Measurements from ENCODE around the gene TMEM26.

TMEM26 gene

GRCh38 chr10:61472090-61472674, 19.0 kb upstream of the TMEM26 start:
- no peak overlapping the region for H2AFZ ChIP-seq (ENCODE audit: low read depth, low read length)
- H3K4me3 ChIP-seq (ENCODE audit: low read length) = no peak overlapping the region
- H3K4me1 ChIP-seq (ENCODE audit: insufficient read depth, low read length) = no peaks in the 10 kb centered on the region
- no peaks in the 10 kb centered on the region for H3K27me3 ChIP-seq (ENCODE audit: insufficient read depth, low read length)
- no peaks in the 10 kb centered on the region for H3K36me3 ChIP-seq (ENCODE audit: insufficient read depth, low read length)
- H3K9me3 ChIP-seq (ENCODE audit: low read length) = no peaks in the 10 kb centered on the region

- Histone ChIP-seq H2AFZ (ENCODE audit: low read depth, low read length) (no peak overlapping the region), H3K9me3 (ENCODE audit: low read length) (no peaks in the 10 kb centered on the region), H3K27me3 (ENCODE audit: insufficient read depth, low read length) (no peaks in the 10 kb centered on the region), H3K36me3 (ENCODE audit: insufficient read depth, low read length) (no peaks in the 10 kb centered on the region), H3K4me1 (ENCODE audit: insufficient read depth, low read length) (no peaks in the 10 kb centered on the region), H3K4me3 (ENCODE audit: low read length) (no peak overlapping the region)
Measured at GRCh38 chr10:61471491-61471890, 18.3 kb upstream of the TMEM26 start.

GRCh38 chr10:61470740-61471139, 17.6 kb upstream of the TMEM26 start:
- H3K36me3 ChIP-seq (ENCODE audit: insufficient read depth, low read length) = no peaks in the 10 kb centered on the region
- H3K4me3 ChIP-seq (ENCODE audit: low read length) = no peak overlapping the region
- no peaks in the 10 kb centered on the region for H3K9me3 ChIP-seq (ENCODE audit: low read length)
- H2AFZ ChIP-seq (ENCODE audit: low read depth, low read length) = no peak overlapping the region
- no peaks in the 10 kb centered on the region for H3K27me3 ChIP-seq (ENCODE audit: insufficient read depth, low read length)
- H3K4me1 ChIP-seq (ENCODE audit: insufficient read depth, low read length) = no peaks in the 10 kb centered on the region

- Histone ChIP-seq H3K4me1 (ENCODE audit: insufficient read depth, low read length) (no peaks in the 10 kb centered on the region), H3K9me3 (ENCODE audit: low read length) (no peaks in the 10 kb centered on the region), H2AFZ (ENCODE audit: low read depth, low read length) (no peak overlapping the region), H3K36me3 (ENCODE audit: insufficient read depth, low read length) (no peaks in the 10 kb centered on the region), H3K4me3 (ENCODE audit: low read length) (no peak overlapping the region), H3K27me3 (ENCODE audit: insufficient read depth, low read length) (no peaks in the 10 kb centered on the region)
Measured at GRCh38 chr10:61465901-61466632, 12.9 kb upstream of the TMEM26 start.

GRCh38 chr10:61465171-61465496, 12.0 kb upstream of the TMEM26 start:
- no peaks in the 10 kb centered on the region for H3K36me3 ChIP-seq (ENCODE audit: insufficient read depth, low read length)
- no peak overlapping the region for H2AFZ ChIP-seq (ENCODE audit: low read depth, low read length)
- no peaks in the 10 kb centered on the region for H3K4me1 ChIP-seq (ENCODE audit: insufficient read depth, low read length)
- H3K4me3 ChIP-seq (ENCODE audit: low read length) = no peak overlapping the region
- no peaks in the 10 kb centered on the region for H3K9me3 ChIP-seq (ENCODE audit: low read length)
- H3K27me3 ChIP-seq (ENCODE audit: insufficient read depth, low read length) = no peaks in the 10 kb centered on the region

- Histone ChIP-seq H3K4me3 (ENCODE audit: low read length) (no peak overlapping the region), H3K4me1 (ENCODE audit: insufficient read depth, low read length) (no peaks in the 10 kb centered on the region), H3K27me3 (ENCODE audit: insufficient read depth, low read length) (no peaks in the 10 kb centered on the region), H3K36me3 (ENCODE audit: insufficient read depth, low read length) (no peaks in the 10 kb centered on the region), H2AFZ (ENCODE audit: low read depth, low read length) (no peak overlapping the region), H3K9me3 (ENCODE audit: low read length) (no peaks in the 10 kb centered on the region)
Measured at GRCh38 chr10:61464461-61465170, 11.4 kb upstream of the TMEM26 start.

- Histone ChIP-seq H3K9me3 (ENCODE audit: low read length) (no peaks in the 10 kb centered on the region), H3K4me3 (ENCODE audit: low read length) (no peak overlapping the region), H2AFZ (ENCODE audit: low read depth, low read length) (no peak overlapping the region), H3K27me3 (ENCODE audit: insufficient read depth, low read length) (no peaks in the 10 kb centered on the region), H3K4me1 (ENCODE audit: insufficient read depth, low read length) (no peaks in the 10 kb centered on the region), H3K36me3 (ENCODE audit: insufficient read depth, low read length) (no peaks in the 10 kb centered on the region)
Measured at GRCh38 chr10:61463035-61463909, 10.1 kb upstream of the TMEM26 start.

- no peak overlapping the region for H3K4me3 ChIP-seq (ENCODE audit: low read length)
Measured at GRCh38 chr10:61460835-61461234, 7.7 kb upstream of the TMEM26 start.

GRCh38 chr10:61458031-61458430, 4.8 kb upstream of the TMEM26 start:
- H2AFZ ChIP-seq (ENCODE audit: low read depth, low read length) = no peak overlapping the region
- H3K27me3 ChIP-seq (ENCODE audit: insufficient read depth, low read length) = peaks cover 20% of the 10 kb centered on the region
- H3K9me3 ChIP-seq (ENCODE audit: low read length) = no peaks in the 10 kb centered on the region
- no peak overlapping the region for H3K4me3 ChIP-seq (ENCODE audit: low read length)
- peaks cover 5% of the 10 kb centered on the region for H3K4me1 ChIP-seq (ENCODE audit: insufficient read depth, low read length)
- H3K36me3 ChIP-seq (ENCODE audit: insufficient read depth, low read length) = no peaks in the 10 kb centered on the region

More at GRCh38 chr10:61460835-61461234, 7.7 kb upstream of the TMEM26 start:
- no peaks in the 10 kb centered on the region for H3K36me3 ChIP-seq (ENCODE audit: insufficient read depth, low read length)
- no peak overlapping the region for H2AFZ ChIP-seq (ENCODE audit: low read depth, low read length)
- no peaks in the 10 kb centered on the region for H3K9me3 ChIP-seq (ENCODE audit: low read length)
- H3K4me1 ChIP-seq (ENCODE audit: insufficient read depth, low read length) = no peaks in the 10 kb centered on the region
- no peaks in the 10 kb centered on the region for H3K27me3 ChIP-seq (ENCODE audit: insufficient read depth, low read length)

- Histone ChIP-seq H3K36me3 (ENCODE audit: insufficient read depth, low read length) (no peaks in the 10 kb centered on the region), H3K4me3 (ENCODE audit: low read length) (no peak overlapping the region), H3K4me1 (ENCODE audit: insufficient read depth, low read length) (peaks cover 5% of the 10 kb centered on the region), H3K9me3 (ENCODE audit: low read length) (no peaks in the 10 kb centered on the region), H3K27me3 (ENCODE audit: insufficient read depth, low read length) (peaks cover 36% of the 10 kb centered on the region), H2AFZ (ENCODE audit: low read depth, low read length) (no peak overlapping the region)
Measured at GRCh38 chr10:61456095-61456789, 3.1 kb upstream of the TMEM26 start.

- Histone ChIP-seq H2AFZ (ENCODE audit: low read depth, low read length) (no peak overlapping the region), H3K4me3 (ENCODE audit: low read length) (no peak overlapping the region), H3K9me3 (ENCODE audit: low read length) (no peaks in the 10 kb centered on the region), H3K36me3 (ENCODE audit: insufficient read depth, low read length) (no peaks in the 10 kb centered on the region), H3K27me3 (ENCODE audit: insufficient read depth, low read length) (peaks cover 36% of the 10 kb centered on the region), H3K4me1 (ENCODE audit: insufficient read depth, low read length) (peaks cover 5% of the 10 kb centered on the region)
Measured at GRCh38 chr10:61455656-61456055, 2.5 kb upstream of the TMEM26 start.

GRCh38 chr10:61454541-61454940, 1.4 kb upstream of the TMEM26 start:
- Histone ChIP-seq H2AFZ (ENCODE audit: low read depth, low read length) (no peak overlapping the region), H3K9me3 (ENCODE audit: low read length) (no peaks in the 10 kb centered on the region), H3K27me3 (ENCODE audit: insufficient read depth, low read length) (peaks cover 36% of the 10 kb centered on the region), H3K36me3 (ENCODE audit: insufficient read depth, low read length) (no peaks in the 10 kb centered on the region), H3K4me1 (ENCODE audit: insufficient read depth, low read length) (peaks cover 5% of the 10 kb centered on the region), H3K4me3 (ENCODE audit: low read length) (no peak overlapping the region)
